ENCODE data around the gene RTP5. TPM values are rescaled to one million over a fixed set of nuclear protein-coding genes. Genes with fewer than 3 reads are reported as not detected.

Gene RTP5
- total and polyA plus RNA-seq, 10 donors, result 0.34 to 2.2 (median 0.86) TPM

DNA sequence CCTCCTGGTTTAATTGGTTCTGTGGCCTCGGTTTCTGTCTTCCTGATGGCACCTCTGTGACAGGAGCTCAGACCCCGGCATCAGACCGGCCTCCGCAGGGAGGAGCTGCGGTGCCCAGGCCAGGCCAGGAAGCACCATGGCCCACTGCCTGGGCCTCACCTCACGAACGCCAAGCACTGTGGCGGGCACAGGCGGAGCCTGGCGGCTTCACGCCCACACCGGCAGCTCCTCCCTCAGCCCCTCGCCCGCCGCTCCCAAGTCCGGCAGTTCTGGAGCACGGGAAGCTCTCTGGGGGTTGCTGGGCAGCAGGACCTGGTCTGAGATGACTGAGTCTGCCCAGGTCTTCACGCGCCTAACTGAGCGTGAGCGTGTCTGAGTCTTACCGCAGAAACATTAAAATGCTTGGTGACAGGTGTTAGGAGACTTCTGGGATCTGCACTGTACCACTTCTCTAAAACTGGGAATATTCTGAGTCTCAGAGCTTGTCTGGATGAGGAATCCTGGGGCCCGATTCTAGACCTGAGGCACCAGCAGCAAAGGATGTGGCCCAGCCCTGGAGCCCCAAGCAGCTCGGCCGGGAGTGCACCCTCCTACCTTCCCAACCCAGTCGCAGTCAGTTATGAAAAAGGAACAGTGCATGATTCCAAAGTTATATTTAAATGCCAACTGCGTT, 21.9 kb downstream of the RTP5 start:
- 91 to 98% (median 94%) methylated on average over 21 to 27 of the region's 27 CpGs for WGBS, 5 donors
- Histone ChIP-seq H3K27me3 (replicated peaks in 1 of 7) (no peaks in the 10 kb centered on the region), H3K4me1 (peaks cover 0 to 25% (median 12%) of the 10 kb centered on the region in 6 donors), H3K9me3 (peaks cover 0 to 6% (median 0%) of the 10 kb centered on the region in 8 donors), H3K27ac (no peak overlapping the region), H3K4me3 (no peak overlapping the region), H3K36me3 (peaks cover 0 to 27% (median 0%) of the 10 kb centered on the region in 6 donors)
- intact Hi-C loops (cut with DNase I; ENCODE audit: low total_unique reads), result no loop called here
- no peak for TF ChIP-seq POLR2AphosphoS5 (IDR thresholded peaks at IDR 0.05)
- peak; percentile 63 for DNase-seq

- H3K4me1 ChIP-seq, result peaks cover 0 to 20% (median 12%) of the 10 kb centered on the region in 6 donors
- 85 to 94% (median 93%) methylated on average over 3 of the region's 3 CpGs for WGBS, 5 donors
- H3K27me3 ChIP-seq (replicated peaks in 1 of 7), result no peaks in the 10 kb centered on the region
- no peak overlapping the region for H3K27ac ChIP-seq
- no peak overlapping the region for H3K4me3 ChIP-seq
- DNase-seq, result no peak
- TF ChIP-seq POLR2AphosphoS5 (IDR thresholded peaks at IDR 0.05) (no peak), POLR2A (IDR thresholded peaks at IDR 0.05) (no peak), CTCF (IDR thresholded peaks at IDR 0.05 in 8 of 11, conservative IDR thresholded peaks at IDR 0.05 in 3 of 11) (no peak)
- intact Hi-C loops (cut with DNase I; ENCODE audit: low total_unique reads), result no loop called here
- H3K36me3 ChIP-seq, result peaks cover 0 to 23% (median 0%) of the 10 kb centered on the region in 6 donors
- H3K9me3 ChIP-seq, result peaks cover 0 to 6% (median 0%) of the 10 kb centered on the region in 8 donors
These were observed 22.4 kb downstream of the RTP5 start for GRCh38 chr2:241891988-241892298.

DNA sequence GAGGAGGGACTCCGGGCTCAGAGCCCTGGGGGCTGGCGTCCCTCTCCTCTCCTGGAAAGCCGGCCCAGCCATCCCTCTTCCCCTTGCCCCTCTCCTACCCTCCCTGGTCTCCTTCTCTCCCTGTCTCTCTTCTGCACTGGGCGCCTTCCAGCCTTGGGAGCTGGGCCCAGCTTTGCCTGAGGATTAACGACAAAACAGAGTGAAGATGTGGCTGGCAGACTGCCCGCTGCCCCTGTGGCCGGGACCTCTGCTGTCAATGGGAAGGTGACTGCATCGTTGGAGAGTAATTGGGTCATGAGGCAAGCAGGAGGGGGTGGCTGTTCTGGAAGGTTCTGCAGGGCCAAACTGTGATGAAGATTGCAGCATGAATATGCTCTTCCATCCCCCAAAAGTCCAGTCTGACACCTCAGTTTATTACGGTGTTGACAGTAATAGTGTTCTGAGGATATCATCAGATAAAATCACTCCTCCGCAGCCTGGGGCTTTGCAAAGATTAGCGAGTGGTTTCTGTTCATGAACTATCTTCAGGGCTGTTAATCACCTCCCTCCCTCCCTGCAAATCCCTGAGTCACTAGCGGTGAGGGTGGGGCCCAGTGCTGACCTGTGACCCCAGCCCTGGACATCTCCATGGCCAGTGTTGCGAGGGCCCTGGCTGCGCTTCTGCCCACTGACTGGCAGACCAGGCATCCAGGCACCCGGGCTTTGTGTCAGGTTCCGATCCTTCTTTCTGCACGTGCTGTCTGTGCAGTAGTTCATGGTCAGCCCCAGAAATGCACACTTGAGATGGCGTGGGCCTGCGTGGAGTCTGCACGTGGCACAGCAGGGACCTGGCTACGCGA, 23.0 kb downstream of the RTP5 start:
- WGBS, 5 donors, result 84 to 93% (median 88%) methylated on average over 22 of the region's 22 CpGs
- Histone ChIP-seq H3K36me3 (peaks cover 0 to 17% (median 0%) of the 10 kb centered on the region in 6 donors), H3K9me3 (peaks cover 0 to 6% (median 0%) of the 10 kb centered on the region in 8 donors), H3K27ac (no peak overlapping the region), H3K4me1 (peaks cover 0 to 20% (median 12%) of the 10 kb centered on the region in 6 donors), H3K4me3 (no peak overlapping the region), H3K27me3 (replicated peaks in 1 of 7) (no peaks in the 10 kb centered on the region)
- TF ChIP-seq POLR2AphosphoS5 (IDR thresholded peaks at IDR 0.05), result no peak
- TF ChIP-seq CTCF (IDR thresholded peaks at IDR 0.05 in 8 of 11, conservative IDR thresholded peaks at IDR 0.05 in 3 of 11), result no peak
- TF ChIP-seq POLR2A (IDR thresholded peaks at IDR 0.05), result no peak
- DNase-seq, result peak; percentile 65
- intact Hi-C loops (cut with DNase I; ENCODE audit: low total_unique reads), result no loop called here

DNA sequence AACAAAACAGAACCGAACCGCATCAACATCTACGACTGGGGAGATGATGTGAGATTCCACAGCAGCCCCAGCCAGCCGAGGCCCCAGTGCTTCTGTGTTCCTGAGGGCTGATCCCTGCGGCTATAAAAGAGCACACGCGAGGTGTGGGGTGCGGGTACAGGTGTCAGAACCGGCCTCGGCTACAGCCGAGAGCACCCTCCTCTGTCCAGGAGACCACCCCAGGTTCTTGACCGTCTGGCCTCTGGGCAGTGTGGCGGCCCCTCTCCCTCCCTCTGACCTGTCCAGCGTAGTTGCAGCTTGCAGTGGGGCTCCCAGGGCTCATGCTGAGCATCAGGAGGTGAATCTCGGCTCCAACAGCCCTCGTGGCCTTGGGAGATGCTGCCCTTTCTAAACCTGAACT, 23.7 kb downstream of the RTP5 start:
- intact Hi-C loops (cut with DNase I; ENCODE audit: low total_unique reads), result no loop called here
- peaks cover 0 to 6% (median 0%) of the 10 kb centered on the region in 8 donors for H3K9me3 ChIP-seq
- no peak for TF ChIP-seq POLR2A (IDR thresholded peaks at IDR 0.05)
- TF ChIP-seq POLR2AphosphoS5 (IDR thresholded peaks at IDR 0.05), result no peak
- TF ChIP-seq CTCF (IDR thresholded peaks at IDR 0.05 in 8 of 11, conservative IDR thresholded peaks at IDR 0.05 in 3 of 11), result no peak
- peaks cover 0 to 15% (median 8%) of the 10 kb centered on the region in 6 donors for H3K4me1 ChIP-seq
- DNase-seq, result peak; percentile 60
- no peaks in the 10 kb centered on the region for H3K27me3 ChIP-seq (replicated peaks in 1 of 7)
- H3K4me3 ChIP-seq, result no peak overlapping the region
- no peak overlapping the region for H3K27ac ChIP-seq
- peaks cover 0 to 16% (median 0%) of the 10 kb centered on the region in 6 donors for H3K36me3 ChIP-seq
- 88 to 96% (median 94%) methylated on average over 16 of the region's 16 CpGs for WGBS, 5 donors
